GM19240 (cell line): ENCODE results near the gene ACAP1.

ENCODE experiments used
- DNase-seq: peaks from one replicate; pipeline ENCODE4 v3.0.0; 2011; ENCODE audit warnings: low spot score; ENCODE audit not compliant: insufficient read length

The ACAP1 gene

GRCh38 chr17:7384489-7385081 is 48.3 kb downstream of the ACAP1 start:
- no peak for DNase-seq

- no peak for DNase-seq
Observed at GRCh38 chr17:7388856-7389255, 52.5 kb downstream of the ACAP1 start.

GRCh38 chr17:7389924-7390910 is 53.9 kb downstream of the ACAP1 start:
- DNase-seq: no peak

GRCh38 chr17:7391307-7391706 is 55.0 kb downstream of the ACAP1 start:
- DNase-seq: no peak

- DNase-seq: no peak
Observed at GRCh38 chr17:7392696-7393612, 56.6 kb downstream of the ACAP1 start.

GRCh38 chr17:7393613-7394451 is 57.5 kb downstream of the ACAP1 start:
- peak; percentile 62 for DNase-seq

- DNase-seq: peak; percentile 94
Observed at GRCh38 chr17:7394452-7395191, 58.3 kb downstream of the ACAP1 start, which contains the start of gene PLSCR3. Gene PLSCR3, minus strand, starts transcription at chr17:7394525. Its CDS starts 415 bp downstream, at chr17:7394110.

GRCh38 chr17:7396147-7396546 is 59.8 kb downstream of the ACAP1 start:
- DNase-seq: no peak

GRCh38 chr17:7398612-7399011 is 62.3 kb downstream of the ACAP1 start:
- DNase-seq: no peak
